Measurements from ENCODE around the gene CCDC47. TPM values are rescaled to one million over a fixed set of nuclear protein-coding genes. Genes with fewer than 3 reads are reported as not detected.

The CCDC47 gene
- total and polyA plus RNA-seq, 2 experiments from 2014 or later = 38.5 to 61.9 TPM

GRCh38 chr17:63735691-63736090 lies 37.7 kb downstream of the CCDC47 start:
- no peaks in the 10 kb centered on the region for H3F3A ChIP-seq (replicated peaks; ENCODE audit: low read depth)
- H3K79me2 ChIP-seq (replicated peaks; ENCODE audit: insufficient read depth) = peaks cover 10% of the 10 kb centered on the region
- no peaks in the 10 kb centered on the region; the same call in 1 of the 2 replicates for H4K20me1 ChIP-seq (replicated peaks; ENCODE audit: insufficient read depth)
- Mint-ChIP-seq H3K27me3 (ENCODE audit: insufficient read depth, low read depth, poor library complexity) (no peaks in the 10 kb centered on the region), H3K27ac (no peak overlapping the region), H3K9me3 (no peaks in the 10 kb centered on the region), H3K4me3 (no peak overlapping the region), H3K36me3 (ENCODE audit: low read depth) (no peaks in the 10 kb centered on the region), H3K4me1 (peaks cover 6% of the 10 kb centered on the region; the same call in 2 of the 3 replicates)
- H3K4me2 ChIP-seq = no peak overlapping the region
- DNase-seq (ENCODE audit: low spot score) (no peak), ATAC-seq (no peak)
- H3K9me2 ChIP-seq (ENCODE audit: insufficient read depth) = no peaks in the 10 kb centered on the region
- no peaks in the 10 kb centered on the region for H3K27me3 ChIP-seq (ENCODE audit: insufficient read depth)
- H3K27ac ChIP-seq (ENCODE audit: low read depth) = no peak overlapping the region
- TF ChIP-seq EZH2phosphoT487 (IDR thresholded peaks at IDR 0.05; ENCODE audit: unreplicated experiment) (no peak), ZNF331 (CRISPR knock-in tag; IDR thresholded peaks at IDR 0.05; ENCODE audit: low read depth) (no peak), JUNB (IDR thresholded peaks at IDR 0.05; ENCODE audit: unreplicated experiment) (no peak), EZH2 (IDR thresholded peaks at IDR 0.05; ENCODE audit: low read depth, unreplicated experiment) (no peak), NANOG (IDR thresholded peaks at IDR 0.05; ENCODE audit: borderline replicate concordance) (no peak)
- H3K4me1 ChIP-seq (ENCODE audit: insufficient read depth) = peaks cover 7% of the 10 kb centered on the region; the same call in 1 of the 2 replicates
- no peaks in the 10 kb centered on the region for H3K36me3 ChIP-seq (ENCODE audit: insufficient read depth)
- H2AFZ ChIP-seq = no peak overlapping the region
- H3K4me3 ChIP-seq = no peak overlapping the region

GRCh38 chr17:63722403-63722802 lies 51.0 kb downstream of the CCDC47 start:
- Histone ChIP-seq H3K4me2 (no peak overlapping the region), H3K4me3 (no peak overlapping the region), H3K36me3 (ENCODE audit: insufficient read depth) (peaks cover 5% of the 10 kb centered on the region; the same call in 1 of the 2 replicates), H3K9me2 (ENCODE audit: insufficient read depth) (no peaks in the 10 kb centered on the region), H3K27me3 (ENCODE audit: insufficient read depth) (no peaks in the 10 kb centered on the region), H4K20me1 (replicated peaks; ENCODE audit: insufficient read depth) (no peaks in the 10 kb centered on the region; the same call in 1 of the 2 replicates), H3K27ac (ENCODE audit: low read depth) (no peak overlapping the region), H3F3A (replicated peaks; ENCODE audit: low read depth) (no peaks in the 10 kb centered on the region), H2AFZ (no peak overlapping the region), H3K4me1 (ENCODE audit: insufficient read depth) (no peaks in the 10 kb centered on the region), H3K79me2 (replicated peaks; ENCODE audit: insufficient read depth) (no peaks in the 10 kb centered on the region)
- DNase-seq (ENCODE audit: low spot score) (no peak), ATAC-seq (no peak)
- Mint-ChIP-seq H3K4me1 (no peaks in the 10 kb centered on the region), H3K9me3 (no peaks in the 10 kb centered on the region), H3K4me3 (no peak overlapping the region), H3K27ac (no peak overlapping the region), H3K27me3 (ENCODE audit: insufficient read depth, low read depth, poor library complexity) (peaks cover 3% of the 10 kb centered on the region), H3K36me3 (ENCODE audit: low read depth) (peaks cover 14% of the 10 kb centered on the region; the same call in 2 of the 3 replicates)
- no peak for TF ChIP-seq NANOG (IDR thresholded peaks at IDR 0.05; ENCODE audit: borderline replicate concordance)
- TF ChIP-seq STAT1 (IDR thresholded peaks at IDR 0.05; ENCODE audit: unreplicated experiment) = no peak
- no peak for TF ChIP-seq ZNF331 (CRISPR knock-in tag; IDR thresholded peaks at IDR 0.05; ENCODE audit: low read depth)
- no peak for TF ChIP-seq JUNB (IDR thresholded peaks at IDR 0.05; ENCODE audit: unreplicated experiment)
- no peak for TF ChIP-seq EZH2 (IDR thresholded peaks at IDR 0.05; ENCODE audit: low read depth, unreplicated experiment)
- no peak for TF ChIP-seq EZH2phosphoT487 (IDR thresholded peaks at IDR 0.05; ENCODE audit: unreplicated experiment)
- no peak for TF ChIP-seq ZNF114 (CRISPR knock-in tag; IDR thresholded peaks at IDR 0.05)
- TF ChIP-seq ZNF462 (CRISPR knock-in tag; IDR thresholded peaks at IDR 0.05) = no peak
- no peak for TF ChIP-seq POLR2AphosphoS5 (IDR thresholded peaks at IDR 0.05; ENCODE audit: low read depth)
- no peak for TF ChIP-seq REST (IDR thresholded peaks at IDR 0.05; ENCODE audit: unreplicated experiment)

Data from GM23338 (cell line).